Activated naive CD4-positive, alpha-beta T cell treated with anti-CD3 and anti-CD28 coated beads, Interleukin-2, amount 50 U/mL, for 16 hours (primary cell): ENCODE measurements around the gene TOMM34.

Experiments
- DNase-seq: peaks from one replicate; pipeline ENCODE4 v3.0.0-alpha.2; 2020

Gene TOMM34, protein sequence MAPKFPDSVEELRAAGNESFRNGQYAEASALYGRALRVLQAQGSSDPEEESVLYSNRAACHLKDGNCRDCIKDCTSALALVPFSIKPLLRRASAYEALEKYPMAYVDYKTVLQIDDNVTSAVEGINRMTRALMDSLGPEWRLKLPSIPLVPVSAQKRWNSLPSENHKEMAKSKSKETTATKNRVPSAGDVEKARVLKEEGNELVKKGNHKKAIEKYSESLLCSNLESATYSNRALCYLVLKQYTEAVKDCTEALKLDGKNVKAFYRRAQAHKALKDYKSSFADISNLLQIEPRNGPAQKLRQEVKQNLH

GRCh38 chr20:44960103-44960852, at the start of gene TOMM34:
TOMM34 (minus strand) TSS chr20:44960397; CDS start chr20:44960333, 64 bp downstream.
- DNase-seq = peak; percentile 98

- no peak for DNase-seq
These were observed 48.4 kb upstream of the TOMM34 start for GRCh38 chr20:45008521-45009049.

- no peak for DNase-seq
These were observed 37.5 kb upstream of the TOMM34 start for GRCh38 chr20:44997668-44998067.

DNA sequence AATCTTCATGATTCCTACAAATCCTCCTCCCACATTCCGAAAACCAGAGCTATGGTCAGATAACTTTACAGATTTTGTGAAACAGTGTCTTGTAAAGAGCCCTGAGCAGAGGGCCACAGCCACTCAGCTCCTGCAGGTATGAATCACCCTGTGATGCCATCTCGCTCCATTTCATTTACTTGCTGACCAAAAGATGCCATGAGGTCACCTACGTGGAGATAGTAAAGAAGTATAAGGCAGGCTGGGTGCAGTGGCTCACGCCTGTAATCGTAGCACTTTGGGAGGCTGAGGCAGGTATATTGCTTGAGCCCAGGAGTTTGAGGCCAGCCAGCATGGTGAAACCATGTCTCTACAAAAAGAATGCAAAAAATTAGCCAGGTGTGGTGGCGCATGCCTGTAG, 37.0 kb upstream of the TOMM34 start:
- no peak for DNase-seq

GRCh38 chr20:44993343-44993742, 33.1 kb upstream of the TOMM34 start:
- no peak for DNase-seq

DNA sequence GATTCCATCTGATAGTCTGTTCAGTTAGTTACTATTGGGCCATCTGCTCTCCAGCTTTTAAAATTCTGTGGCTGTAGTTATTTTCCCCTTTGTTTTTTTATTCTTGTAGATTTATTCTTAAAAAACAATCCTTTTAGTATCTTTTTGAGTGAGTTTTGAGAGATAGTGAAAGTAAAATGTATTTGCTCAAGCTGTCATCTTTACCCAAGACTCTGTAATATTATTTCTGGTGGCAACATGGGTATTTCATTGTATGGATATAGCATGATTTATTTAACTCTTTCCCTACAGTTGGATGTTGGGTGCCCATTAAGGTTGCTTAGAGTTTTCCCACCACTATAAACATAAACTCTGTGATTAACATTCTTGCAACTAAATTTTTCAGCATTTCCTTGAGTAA, 30.8 kb upstream of the TOMM34 start:
- DNase-seq = no peak

DNA sequence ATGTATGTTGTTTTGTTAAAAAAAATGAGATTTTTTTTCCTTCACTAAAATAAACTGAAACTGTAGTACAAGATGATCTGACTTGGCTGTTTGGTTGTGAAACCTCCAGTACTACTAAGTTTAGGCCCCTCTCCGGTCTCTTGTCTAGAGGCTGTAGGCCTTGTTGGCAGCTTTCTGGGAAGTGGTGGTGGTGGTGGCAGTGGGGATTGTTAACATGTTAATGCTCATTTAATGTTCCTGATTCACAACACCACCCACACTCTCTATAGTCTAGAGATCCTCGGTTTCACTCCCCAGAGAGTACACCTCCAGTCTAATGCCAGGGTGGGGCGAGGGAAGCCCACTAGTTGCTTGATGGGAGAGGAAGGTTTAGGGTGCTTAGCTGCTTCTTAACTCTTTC, 30.2 kb upstream of the TOMM34 start:
- DNase-seq = peak; percentile 50

GRCh38 chr20:44988631-44989171, 28.5 kb upstream of the TOMM34 start:
- DNase-seq = no peak

GRCh38 chr20:44983093-44983674, 23.0 kb upstream of the TOMM34 start:
- DNase-seq = no peak

DNA sequence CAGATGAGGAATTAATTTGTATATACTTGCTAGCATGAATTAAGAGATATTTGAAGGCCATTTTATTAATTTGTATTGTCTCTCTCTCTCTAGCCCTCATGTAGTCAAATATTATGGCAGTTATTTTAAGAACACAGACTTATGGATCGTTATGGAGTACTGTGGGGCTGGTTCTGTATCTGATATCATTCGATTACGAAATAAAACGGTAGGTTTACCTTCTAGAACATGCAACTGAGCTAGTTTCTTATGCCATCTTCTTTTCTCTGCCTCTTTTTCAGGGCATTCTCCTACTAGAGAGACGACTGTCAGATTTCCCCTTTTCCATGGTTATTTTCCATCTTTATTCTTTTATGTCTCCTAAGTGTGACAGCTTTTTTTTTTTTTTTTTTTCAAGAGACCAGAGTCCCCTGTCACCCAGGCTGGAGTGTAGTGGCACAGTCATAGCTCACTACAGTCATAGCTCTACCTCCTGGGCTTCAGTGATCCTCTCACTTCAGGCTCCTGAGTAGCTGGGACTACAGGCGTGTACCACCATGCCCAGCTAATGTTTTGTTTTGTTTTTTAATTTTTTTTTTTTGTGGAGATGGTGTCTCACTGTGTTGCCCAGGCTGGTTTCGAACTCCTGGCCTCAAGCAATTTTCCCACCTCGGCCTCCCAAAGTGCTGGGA, 21.7 kb upstream of the TOMM34 start:
- DNase-seq = no peak

DNA sequence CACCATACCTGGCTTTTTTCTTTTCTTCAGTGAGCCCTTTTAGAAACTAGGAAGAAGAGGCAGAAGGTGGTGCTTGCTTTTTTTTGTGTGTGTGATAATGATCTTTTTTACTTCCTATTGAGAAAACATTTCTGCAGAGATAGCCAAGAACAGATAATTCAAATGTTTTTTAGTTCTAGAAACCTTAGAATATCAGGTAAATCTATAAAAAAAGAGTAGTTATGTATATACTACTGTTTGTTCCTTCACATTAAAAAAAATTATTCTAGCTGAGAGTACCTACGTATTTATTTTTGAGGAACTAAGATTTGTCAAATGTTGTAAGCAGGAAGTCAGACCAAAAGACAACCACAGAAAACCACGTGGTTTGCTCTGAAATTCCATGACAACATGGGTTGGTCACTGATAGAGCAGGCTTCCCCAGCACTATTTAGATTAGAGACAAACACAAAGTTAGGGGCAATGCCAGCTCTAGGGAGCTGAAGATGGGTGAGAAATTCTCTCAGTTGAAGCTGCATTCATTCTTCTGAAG, 19.0 kb upstream of the TOMM34 start:
- peak; percentile 21 for DNase-seq

DNA sequence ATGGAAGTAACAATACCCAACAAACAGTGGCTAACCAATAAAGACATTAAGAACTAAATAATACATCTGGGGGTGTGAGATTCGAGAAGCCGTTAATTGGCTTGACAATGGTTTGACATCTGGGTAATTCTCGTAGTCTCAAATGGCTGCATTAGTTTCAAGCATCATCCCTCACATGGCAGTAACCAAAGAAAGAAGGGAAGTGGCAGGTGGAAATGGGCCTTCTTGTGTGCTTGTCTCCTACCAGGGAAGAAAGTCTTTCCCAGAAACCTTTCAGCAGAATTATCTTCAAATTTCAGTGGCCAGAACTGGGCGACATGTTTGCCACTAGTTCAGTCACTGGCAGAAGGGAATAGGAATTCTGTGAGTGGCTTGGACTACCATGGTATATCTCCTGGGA, 16.5 kb upstream of the TOMM34 start:
- DNase-seq = no peak

DNA sequence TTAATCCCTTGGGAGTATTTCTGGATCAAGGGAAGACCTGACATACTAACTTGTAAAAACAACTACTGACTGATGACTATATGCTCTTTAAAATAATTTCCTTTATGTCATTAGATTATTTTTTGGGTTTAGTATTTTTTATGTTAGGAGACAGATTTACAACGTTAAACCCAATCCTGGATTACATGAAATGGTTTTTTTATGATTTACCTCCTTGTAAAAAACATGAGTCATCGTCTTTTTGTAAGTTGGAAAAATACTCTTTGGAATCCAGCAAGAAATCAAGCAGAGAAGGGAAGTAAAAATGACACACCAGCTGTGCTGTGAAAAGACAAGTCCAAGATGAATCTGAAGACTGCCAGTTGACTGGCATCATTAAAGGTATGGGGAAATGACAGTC, 12.9 kb upstream of the TOMM34 start:
- no peak for DNase-seq

DNA sequence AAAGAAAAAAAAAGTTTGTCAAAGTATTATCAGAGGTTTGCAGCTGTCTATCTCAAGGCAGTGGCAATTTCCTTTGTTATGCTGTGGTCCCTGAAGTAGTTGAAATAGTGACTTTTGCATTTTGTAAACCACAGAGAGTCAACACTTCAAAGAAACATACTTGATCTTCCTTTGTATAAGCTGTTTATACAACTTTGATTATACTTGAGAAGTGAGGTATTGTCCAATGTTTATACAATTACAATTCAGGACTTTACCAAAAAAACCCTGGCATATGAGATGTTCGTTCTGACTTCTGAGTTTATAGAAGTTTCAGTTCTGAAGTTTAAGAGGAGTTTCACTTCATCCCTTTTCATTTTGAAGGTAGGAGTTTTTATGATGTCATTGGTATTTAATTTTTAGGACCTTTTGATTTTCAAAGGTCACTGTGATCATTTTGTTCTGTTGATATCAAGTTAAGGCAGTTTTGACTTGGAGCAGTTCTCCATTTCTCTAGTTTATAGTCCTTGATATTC, 10.1 kb upstream of the TOMM34 start:
- DNase-seq = no peak

DNA sequence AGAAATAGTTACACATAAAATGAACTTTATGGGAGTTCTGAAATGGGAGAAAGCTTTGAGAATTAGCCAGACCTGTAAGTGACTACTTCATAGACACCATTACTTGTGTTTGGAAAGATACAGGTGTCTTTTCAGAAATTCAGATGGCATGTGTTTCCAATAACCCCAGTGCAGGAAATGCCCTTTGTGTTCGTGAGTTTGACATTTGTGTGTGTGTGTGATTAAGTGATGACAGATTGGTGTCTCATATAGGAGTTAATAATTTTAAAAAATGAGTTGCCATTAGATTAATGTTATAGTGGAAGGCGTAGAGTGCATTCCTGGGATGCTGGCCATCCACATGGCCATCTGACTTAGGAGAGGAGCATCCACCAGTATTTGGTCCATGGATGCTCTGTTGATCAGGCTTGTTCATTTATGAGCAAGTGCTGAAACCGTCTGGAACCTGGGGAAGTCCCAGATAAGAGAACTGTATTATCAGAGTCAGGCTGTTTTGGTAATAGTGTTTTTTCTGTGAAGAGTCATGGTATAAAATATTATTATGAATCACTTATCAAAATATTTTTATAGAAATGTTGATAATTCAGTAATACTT, 9.2 kb upstream of the TOMM34 start:
- peak; percentile 49 for DNase-seq

DNA sequence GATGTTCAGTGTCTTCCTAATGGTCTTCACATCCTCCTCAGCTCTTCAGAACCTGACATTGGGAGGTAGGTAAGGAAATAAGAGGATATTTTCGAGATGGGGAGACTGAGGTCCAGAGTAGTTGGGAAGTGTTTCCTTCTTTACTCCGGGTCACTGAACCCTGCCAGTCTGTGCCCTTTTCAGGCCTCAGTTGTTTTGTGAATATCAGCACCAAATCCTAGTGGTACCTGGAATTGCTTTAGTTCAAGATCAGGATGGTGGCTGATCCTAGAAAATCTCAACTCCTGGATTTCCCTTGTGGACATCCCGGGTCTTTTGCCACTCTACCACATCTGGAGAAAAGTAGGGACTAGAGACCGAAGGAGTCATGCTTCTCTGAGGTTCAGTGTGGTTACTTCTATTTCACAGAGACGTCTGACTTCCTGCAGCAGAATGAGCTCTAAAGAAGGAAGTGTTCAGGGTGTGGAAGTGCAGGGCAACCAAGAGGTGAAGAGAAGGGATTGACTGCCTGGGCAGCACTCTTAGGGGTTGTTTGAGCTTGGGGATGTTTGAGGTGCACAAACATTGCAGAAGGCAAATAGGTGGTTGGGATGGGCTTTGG, 7.1 kb upstream of the TOMM34 start:
- DNase-seq = peak; percentile 19

- peak; percentile 95 for DNase-seq
These were observed 6.1 kb upstream of the TOMM34 start, which contains the start of gene STK4 for GRCh38 chr20:44966030-44966961. STK4 (plus strand) TSS chr20:44966512; CDS start chr20:44966569, 57 bp downstream.

DNA sequence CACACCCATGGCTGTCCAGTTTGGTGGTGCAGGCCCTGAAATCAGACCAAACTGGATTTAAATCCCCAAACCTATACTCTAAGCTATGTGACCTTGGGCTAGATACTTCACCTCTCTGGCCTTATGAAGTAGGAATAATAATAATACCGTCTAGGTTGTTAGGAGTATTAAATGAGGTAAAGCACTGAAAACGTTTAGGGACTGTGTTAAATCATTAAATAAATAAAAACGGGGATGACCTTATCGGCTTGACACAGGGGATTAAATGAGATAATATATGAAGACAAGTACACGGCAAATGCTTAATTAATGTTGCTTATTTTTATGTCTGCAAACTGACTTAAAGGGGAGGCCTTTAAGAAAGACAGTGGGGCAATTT, 5.4 kb upstream of the TOMM34 start:
- no peak for DNase-seq

GRCh38 chr20:44963325-44964215, 3.4 kb upstream of the TOMM34 start:
- DNase-seq = no peak
